DOHH2 (cell line): ENCODE results near the gene ANO6.

Experiments
- EZH2phosphoT487 ChIP-seq: fragments of 200-600 bp; sonication (generic); IDR thresholded peaks from 2 replicates; pipeline ENCODE4 v1.6.1; 2017; ENCODE audit warnings: borderline replicate concordance, mild to moderate bottlenecking, antibody characterized with exemption, low read length, moderate library complexity, mixed read lengths
- TF ChIP-seq, protein P1 (sequence below): fragments of 200-600 bp; sonication (generic); IDR thresholded peaks from one replicate; pipeline ENCODE4 v1.5.1; 2014; ENCODE audit warnings: antibody characterized with exemption, mild to moderate bottlenecking, low read depth, low read length; ENCODE audit not compliant: poor library complexity, severe bottlenecking

DNA sequence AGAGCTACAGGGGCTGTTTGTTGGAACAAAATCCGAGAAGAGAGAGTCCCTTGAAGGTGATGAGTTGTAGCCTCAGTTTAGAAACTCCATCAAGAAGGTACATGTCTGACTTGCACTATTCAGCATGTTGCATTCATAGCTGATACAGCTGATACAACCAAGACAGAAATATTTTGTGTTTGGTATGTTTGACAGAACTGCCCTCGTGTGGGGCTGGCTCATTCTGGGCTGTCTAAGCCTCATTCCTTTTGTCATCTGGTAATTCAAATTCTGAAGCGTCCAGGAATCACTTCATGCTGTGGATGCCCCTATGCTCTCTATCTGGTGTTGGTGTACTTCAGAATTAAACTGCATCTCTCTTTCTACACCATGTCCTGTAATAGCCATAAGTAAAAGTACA is 126.3 kb downstream of the ANO6 start:
- TF ChIP-seq, protein P1, sequence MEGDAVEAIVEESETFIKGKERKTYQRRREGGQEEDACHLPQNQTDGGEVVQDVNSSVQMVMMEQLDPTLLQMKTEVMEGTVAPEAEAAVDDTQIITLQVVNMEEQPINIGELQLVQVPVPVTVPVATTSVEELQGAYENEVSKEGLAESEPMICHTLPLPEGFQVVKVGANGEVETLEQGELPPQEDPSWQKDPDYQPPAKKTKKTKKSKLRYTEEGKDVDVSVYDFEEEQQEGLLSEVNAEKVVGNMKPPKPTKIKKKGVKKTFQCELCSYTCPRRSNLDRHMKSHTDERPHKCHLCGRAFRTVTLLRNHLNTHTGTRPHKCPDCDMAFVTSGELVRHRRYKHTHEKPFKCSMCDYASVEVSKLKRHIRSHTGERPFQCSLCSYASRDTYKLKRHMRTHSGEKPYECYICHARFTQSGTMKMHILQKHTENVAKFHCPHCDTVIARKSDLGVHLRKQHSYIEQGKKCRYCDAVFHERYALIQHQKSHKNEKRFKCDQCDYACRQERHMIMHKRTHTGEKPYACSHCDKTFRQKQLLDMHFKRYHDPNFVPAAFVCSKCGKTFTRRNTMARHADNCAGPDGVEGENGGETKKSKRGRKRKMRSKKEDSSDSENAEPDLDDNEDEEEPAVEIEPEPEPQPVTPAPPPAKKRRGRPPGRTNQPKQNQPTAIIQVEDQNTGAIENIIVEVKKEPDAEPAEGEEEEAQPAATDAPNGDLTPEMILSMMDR: no peak
- no peak for TF ChIP-seq EZH2phosphoT487
